Stimulated activated CD8-positive, alpha-beta memory T cell treated with anti-CD3 and anti-CD28 coated beads, Interleukin-15, amount 100 ng/mL, for 4 hours (primary cell): ENCODE data around the gene TPO.
"Not testable (repeated sequence)": the region's sequence is repeated elsewhere in the genome, so short reads cannot be mapped to it uniquely, and the experiment has no call there.

Experiments
- DNase-seq, 2 donors: peaks; one replicate each; pipeline ENCODE4 v3.0.0-alpha.2; 2020; ENCODE audit warnings: low read depth in 2 of 2

The TPO gene

DNA sequence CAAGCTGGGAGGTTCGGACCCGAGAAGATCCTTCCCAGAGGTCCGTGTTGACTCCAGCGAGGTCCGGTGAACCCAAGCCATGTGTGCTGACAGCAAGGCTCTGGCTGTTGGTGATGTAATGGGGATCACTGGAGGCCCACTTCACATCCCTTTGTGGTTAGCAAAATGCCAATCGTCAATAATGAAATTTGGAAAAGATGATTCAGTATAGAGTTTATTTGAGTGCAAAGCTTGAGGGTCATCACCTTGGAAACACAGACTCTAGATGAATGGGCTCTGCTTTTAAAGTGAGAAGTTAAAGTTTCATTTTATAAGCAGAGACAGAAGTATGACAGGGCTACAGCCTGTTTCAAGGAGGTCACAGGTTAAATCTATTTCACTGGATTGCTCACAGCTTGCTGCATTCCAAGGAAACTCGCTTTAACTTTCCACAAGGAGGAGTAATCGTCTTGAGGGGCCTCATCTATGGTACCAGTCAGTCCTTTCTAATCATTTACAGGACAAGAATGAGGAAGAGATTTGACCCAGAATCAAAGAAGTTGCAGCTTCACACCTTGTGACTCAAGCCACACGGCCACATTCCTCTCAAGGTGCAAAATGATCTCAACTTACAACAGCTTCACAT, 140.5 kb downstream of the TPO start:
- no peak for DNase-seq

- no peak for DNase-seq
Observed at GRCh38 chr2:1556286-1556685, 143.0 kb downstream of the TPO start.

- no peak for DNase-seq
Observed at GRCh38 chr2:1556776-1557466, 143.7 kb downstream of the TPO start.

DNA sequence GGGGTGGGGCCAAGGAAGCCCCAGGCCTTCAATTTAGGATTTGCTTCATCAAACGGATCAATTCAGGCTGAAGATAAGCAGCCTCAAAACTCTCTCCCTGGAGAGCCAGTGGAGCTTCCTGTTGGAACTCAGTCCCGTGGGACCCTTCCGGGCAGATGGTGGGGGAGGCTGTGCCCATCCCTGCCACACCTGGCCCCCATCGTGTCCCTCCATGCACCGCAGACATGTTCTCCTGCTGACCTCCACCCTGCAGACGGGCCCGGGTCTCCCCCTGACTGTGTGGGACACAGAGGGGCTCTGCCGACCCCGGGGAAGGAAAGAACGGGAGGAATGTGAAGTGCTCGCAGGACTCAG, 144.2 kb downstream of the TPO start:
- no peak for DNase-seq

GRCh38 chr2:1559589-1560175, 146.4 kb downstream of the TPO start:
- DNase-seq = no peak

GRCh38 chr2:1561259-1561658, 148.0 kb downstream of the TPO start:
- DNase-seq = no peak

GRCh38 chr2:1561811-1562421, 148.7 kb downstream of the TPO start:
- DNase-seq = no peak

GRCh38 chr2:1563084-1563857, 150.0 kb downstream of the TPO start:
- no peak for DNase-seq

DNA sequence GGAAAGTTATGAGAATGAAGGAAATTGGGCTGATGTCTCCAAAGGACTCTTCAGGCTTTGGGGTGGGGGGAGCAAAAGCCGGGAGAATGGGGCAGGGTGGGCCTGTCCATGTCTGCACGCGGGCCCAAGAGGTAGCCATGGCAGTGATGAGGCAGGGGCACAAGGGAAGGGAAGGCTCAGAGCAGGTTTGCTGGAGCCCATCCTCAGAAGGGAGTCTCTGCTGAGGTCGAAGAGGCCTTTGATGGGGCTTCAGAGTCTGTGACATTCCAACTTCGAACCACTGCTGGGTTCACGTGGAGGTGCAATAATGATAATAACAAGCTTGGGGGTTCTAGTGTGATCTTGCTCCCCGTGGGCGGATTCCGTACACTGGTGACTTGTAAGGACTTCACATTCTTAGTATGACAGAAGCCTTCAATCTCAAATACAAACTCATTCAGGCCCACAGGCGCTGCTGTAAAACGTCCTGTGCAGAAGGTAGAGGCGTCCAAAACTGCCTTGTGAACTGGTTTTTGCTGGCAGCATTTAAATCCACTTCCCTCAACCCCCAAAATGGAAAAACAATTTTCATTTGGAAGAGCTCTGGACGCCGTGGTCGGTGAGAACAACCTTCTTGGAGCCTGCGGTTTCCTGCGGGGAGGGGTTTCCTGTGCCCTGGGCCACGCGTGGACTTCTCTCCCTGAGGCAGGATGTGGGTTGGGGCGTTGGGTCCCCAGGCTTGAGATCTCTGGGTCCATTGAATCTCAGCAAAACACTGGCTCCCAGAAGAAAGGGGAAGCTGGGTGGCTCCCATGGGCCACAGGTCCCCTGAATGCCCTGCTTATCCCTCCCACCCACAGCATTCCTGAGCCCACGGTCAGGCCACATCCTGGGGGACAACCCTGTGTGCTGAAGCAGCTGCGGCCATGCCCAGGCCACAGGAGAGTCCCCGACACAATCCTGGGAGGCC, 151.0 kb downstream of the TPO start:
- DNase-seq = no peak

- DNase-seq = no peak
Observed at GRCh38 chr2:1567556-1568344, 154.5 kb downstream of the TPO start.

DNA sequence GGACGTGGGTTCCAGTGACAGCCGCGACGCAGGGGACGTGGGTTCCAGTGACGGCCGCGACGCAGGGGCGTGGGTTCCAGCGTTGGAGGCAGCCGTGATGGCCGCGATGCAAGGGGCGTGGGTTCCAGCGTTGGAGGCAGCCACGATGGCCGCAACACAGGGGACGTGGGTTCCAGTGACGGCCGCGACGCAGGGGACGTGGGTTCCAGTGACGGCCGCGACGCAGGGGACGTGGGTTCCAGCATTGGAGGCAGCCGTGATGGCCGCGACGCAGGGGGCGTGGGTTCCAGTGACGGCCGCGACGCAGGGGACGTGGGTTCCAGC, 155.0 kb downstream of the TPO start:
- DNase-seq = not testable (repeated sequence)

- DNase-seq = no peak
Observed at GRCh38 chr2:1569879-1570450, 156.7 kb downstream of the TPO start.

- no peak for DNase-seq
Observed at GRCh38 chr2:1571477-1572417, 158.5 kb downstream of the TPO start.

DNA sequence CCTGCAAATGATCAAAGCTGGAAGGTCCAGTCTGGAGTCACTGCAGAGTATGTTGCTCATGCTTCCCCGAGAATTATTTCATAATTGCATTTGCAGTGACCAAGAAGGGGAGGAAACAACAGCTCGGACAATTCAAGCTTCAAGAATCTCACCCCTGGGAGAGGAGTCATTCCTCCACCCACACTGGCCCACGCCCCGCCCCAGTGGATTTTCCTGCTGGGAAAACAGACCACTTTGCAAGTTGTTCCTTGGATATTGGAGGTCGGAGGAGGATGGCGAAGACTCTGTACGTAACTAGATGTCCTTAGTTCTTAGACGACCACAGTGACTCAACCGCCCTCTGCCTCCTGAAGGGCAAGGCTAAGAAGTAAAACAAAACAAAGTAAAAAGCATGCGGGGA, 159.4 kb downstream of the TPO start:
- DNase-seq = no peak

GRCh38 chr2:1577846-1578245, 164.6 kb downstream of the TPO start:
- no peak for DNase-seq

DNA sequence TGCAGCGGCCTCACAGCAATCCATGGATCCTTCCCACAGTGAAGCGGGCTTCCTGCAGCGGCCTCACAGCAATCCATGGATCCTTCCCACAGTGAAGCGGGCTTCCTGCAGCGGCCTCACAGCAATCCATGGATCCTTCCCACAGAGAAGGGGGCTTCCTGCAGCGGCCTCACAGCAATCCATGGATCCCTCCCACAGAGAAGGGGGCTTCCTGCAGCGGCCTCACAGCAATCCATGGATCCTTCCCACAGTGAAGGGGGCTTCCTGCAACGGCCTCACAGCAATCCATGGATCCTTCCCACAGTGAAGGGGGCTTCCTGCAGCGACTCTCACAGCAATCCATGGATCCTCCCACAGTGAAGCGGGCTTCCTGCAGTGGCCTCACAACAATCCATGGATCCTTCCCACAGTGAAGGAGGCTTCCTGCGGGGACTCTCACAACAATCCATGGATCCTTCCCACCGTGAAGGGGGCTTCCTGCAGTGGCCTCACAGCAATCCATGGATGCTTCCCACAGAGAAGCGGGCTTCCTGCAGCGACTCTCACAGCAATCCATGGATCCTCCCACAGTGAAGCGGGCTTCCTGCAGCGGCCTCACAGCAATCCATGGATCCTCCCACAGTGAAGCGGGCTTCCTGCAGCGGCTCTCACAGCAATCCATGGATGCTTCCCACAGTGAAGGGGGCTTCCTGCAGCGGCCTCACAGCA, 168.1 kb downstream of the TPO start:
- DNase-seq = not testable (repeated sequence)

DNA sequence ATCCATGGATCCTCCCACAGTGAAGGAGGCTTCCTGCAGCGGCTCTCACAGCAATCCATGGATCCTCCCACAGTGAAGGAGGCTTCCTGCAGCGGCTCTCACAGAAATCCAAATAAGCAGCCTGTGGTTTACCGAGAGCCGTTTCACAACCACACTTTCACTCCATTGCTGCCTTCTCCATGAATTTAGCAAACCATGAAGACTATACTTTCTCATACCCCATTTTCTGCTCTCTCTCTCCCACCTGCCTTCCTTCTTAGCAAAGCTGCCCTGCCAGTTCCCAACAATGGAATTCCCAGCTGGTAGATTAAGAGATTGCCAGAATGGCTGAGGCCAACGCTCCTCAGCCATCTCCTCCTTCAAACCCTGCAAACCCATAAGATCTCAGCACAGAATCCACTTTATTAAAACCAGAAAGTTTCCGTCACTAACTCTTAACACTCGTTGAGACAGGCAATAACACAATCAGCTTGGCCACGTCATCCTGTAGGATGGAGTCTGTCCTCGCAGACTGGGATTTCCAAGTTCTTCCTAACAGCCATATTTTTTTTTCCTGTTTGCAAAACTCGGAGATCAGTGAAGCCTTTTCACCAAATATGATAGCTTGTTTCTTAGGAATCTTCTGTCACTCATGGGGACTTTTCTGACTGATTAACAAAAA, 168.8 kb downstream of the TPO start:
- no peak for DNase-seq

DNA sequence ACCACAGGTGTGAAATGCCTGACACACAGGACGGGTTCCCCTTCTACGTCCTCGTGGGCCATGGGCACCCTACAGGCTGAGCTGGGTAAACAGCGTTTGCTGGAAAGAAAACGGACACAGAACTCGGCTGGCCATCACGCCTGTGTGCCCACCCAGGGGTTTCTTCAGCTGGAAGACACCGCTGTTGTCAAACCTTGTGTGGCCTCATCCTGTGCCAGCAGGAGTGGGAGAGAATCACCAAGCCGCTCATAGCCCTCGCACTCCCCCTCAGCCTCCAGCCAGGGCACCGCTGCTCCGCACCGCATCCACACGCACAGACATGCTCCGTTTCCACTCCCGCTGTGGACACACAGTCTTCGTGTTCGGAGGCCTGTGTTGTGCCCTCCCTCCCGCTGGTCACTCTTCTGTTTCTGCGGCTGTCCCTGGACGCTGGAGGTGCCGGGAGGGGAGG, 169.7 kb downstream of the TPO start:
- DNase-seq = no peak
